IMR-90 (cell line): ENCODE data around the gene ZBTB9. TPM values are rescaled to one million over a fixed set of nuclear protein-coding genes. Genes with fewer than 3 reads are reported as not detected.

Experiments
- ATAC-seq: fragments of 200-7000 bp; cut with Tn5 transposase; 2 replicates; pipeline ENCODE4 v1.9.1; 2020; ENCODE audit warnings: low read depth, mild to moderate bottlenecking, moderate library complexity
- BruUV-seq: library from RNA; stranded (reverse); fragments of 400-500 nt; replicated peaks from 2 replicates; lab custom pipeline; 2021; lab: Mats Ljungman, UMichigan
- CTCF ChIA-PET: fragments of 300-600 bp; formaldehyde crosslinking; extraction: SDS; loops from one replicate; lab custom pipeline; 2021; ENCODE audit warnings: antibody characterized with exemption; lab: Yijun Ruan, JAX
- POLR2A ChIA-PET: fragments of 300-600 bp; sonication (Branson Sonifier 250); formaldehyde crosslinking; loops from one replicate; lab custom pipeline; 2022; ENCODE audit warnings: antibody characterized with exemption; ENCODE audit not compliant: unreplicated experiment; lab: Charles Lee
- DNase-seq: peaks from one replicate; pipeline ENCODE4 v3.0.0; 2013
- H2AFZ ChIP-seq: replicated peaks from 2 replicates; pipeline ENCODE3; 2013; ENCODE audit warnings: low read length, mild to moderate bottlenecking; ENCODE audit not compliant: poor library complexity
- H2AK5ac ChIP-seq: 2 replicates; pipeline ENCODE4 v1.6.1; 2013; ENCODE audit warnings: low read depth, low read length, inconsistent platforms
- H2AK9ac ChIP-seq: replicated peaks from 2 replicates; pipeline ENCODE3; 2013; ENCODE audit warnings: mild to moderate bottlenecking, low read depth, low read length, moderate library complexity; ENCODE audit not compliant: poor library complexity
- H2BK120ac ChIP-seq: 2 replicates; pipeline ENCODE4 v1.6.1; 2013; ENCODE audit warnings: low read depth, low read length, inconsistent platforms
- H2BK15ac ChIP-seq: 3 replicates; pipeline ENCODE4 v1.6.1; 2013; ENCODE audit warnings: low read depth, low read length, inconsistent platforms
- H2BK20ac ChIP-seq: 2 replicates; pipeline ENCODE4 v1.6.1; 2013; ENCODE audit warnings: low read depth, mild to moderate bottlenecking, inconsistent platforms, low read length, moderate library complexity
- H2BK5ac ChIP-seq: 2 replicates; pipeline ENCODE4 v1.6.1; 2013; ENCODE audit warnings: mild to moderate bottlenecking, low read depth, low read length, inconsistent platforms; ENCODE audit not compliant: poor library complexity, severe bottlenecking
- H3K14ac ChIP-seq: replicated peaks from 2 replicates; pipeline ENCODE4 v1.6.1; 2013; ENCODE audit warnings: low read depth, low read length, inconsistent platforms
- H3K18ac ChIP-seq: 2 replicates; pipeline ENCODE4 v1.6.1; 2013; ENCODE audit warnings: low read depth, low read length, control low read depth
- H3K23ac ChIP-seq: 2 replicates; pipeline ENCODE4 v1.6.1; 2013; ENCODE audit warnings: low read depth, low read length, inconsistent platforms
- H3K27ac ChIP-seq: 2 replicates; pipeline ENCODE4 v1.5.1; 2013; ENCODE audit warnings: mild to moderate bottlenecking, control low read depth, low read length; ENCODE audit not compliant: insufficient read depth
- H3K27me3 ChIP-seq: 2 replicates; pipeline ENCODE4 v1.6.1; 2013; ENCODE audit warnings: low read length; ENCODE audit not compliant: control insufficient read depth, insufficient read depth
- H3K36me3 ChIP-seq: 2 replicates; pipeline ENCODE4 v1.6.1; 2013; ENCODE audit warnings: low read length, mixed read lengths; ENCODE audit not compliant: control insufficient read depth, insufficient read depth
- H3K4ac ChIP-seq: 2 replicates; pipeline ENCODE4 v1.6.1; 2013; ENCODE audit warnings: low read depth, low read length, inconsistent platforms
- H3K4me1 ChIP-seq: 2 replicates; pipeline ENCODE4 v1.6.1; 2013; ENCODE audit warnings: low read length, mixed read lengths; ENCODE audit not compliant: control insufficient read depth, insufficient read depth
- H3K4me2 ChIP-seq: 2 replicates; pipeline ENCODE4 v1.6.1; 2013; ENCODE audit warnings: low read depth, mild to moderate bottlenecking, control low read depth, low read length, moderate library complexity
- H3K4me3 ChIP-seq: 2 replicates; pipeline ENCODE4 v1.5.1; 2013; ENCODE audit warnings: low read depth, mild to moderate bottlenecking, control low read depth, low read length, moderate library complexity; ENCODE audit not compliant: insufficient read depth
- H3K56ac ChIP-seq: 2 replicates; pipeline ENCODE4 v1.6.1; 2013; ENCODE audit warnings: low read length, inconsistent platforms; ENCODE audit not compliant: insufficient read depth; ENCODE audit errors: extremely low read depth
- H3K79me1 ChIP-seq, 2 experiments: 2 replicates each; pipeline ENCODE4 v1.6.1; 2013; ENCODE audit warnings: low read length in 2 of 2, inconsistent platforms in 1 of 2, low read depth in 1 of 2
- H3K9ac ChIP-seq: 2 replicates; pipeline ENCODE4 v1.6.1; 2013; ENCODE audit warnings: low read depth, low read length, control low read depth
- H3K9me1 ChIP-seq: 2 replicates; pipeline ENCODE4 v1.6.1; 2013; ENCODE audit warnings: low read length, inconsistent platforms; ENCODE audit not compliant: insufficient read depth
- H3K9me3 ChIP-seq: 2 replicates; pipeline ENCODE4 v1.6.1; 2013; ENCODE audit warnings: low read length; ENCODE audit not compliant: control insufficient read depth, insufficient read depth
- H4K20me1 ChIP-seq: 2 replicates; pipeline ENCODE4 v1.6.1; 2013; ENCODE audit warnings: low read length, inconsistent platforms; ENCODE audit not compliant: insufficient read depth
- H4K5ac ChIP-seq: 2 replicates; pipeline ENCODE4 v1.6.1; 2013; ENCODE audit warnings: mild to moderate bottlenecking, low read depth, low read length, control low read depth
- H4K8ac ChIP-seq, 2 experiments: 2 replicates each; pipeline ENCODE4 v1.6.1; 2013; ENCODE audit warnings: low read depth in 2 of 2, low read length in 2 of 2, control low read depth in 1 of 2, inconsistent platforms in 1 of 2
- H4K91ac ChIP-seq: 2 replicates; pipeline ENCODE4 v1.6.1; 2013; ENCODE audit warnings: low read depth, low read length, inconsistent platforms; ENCODE audit not compliant: insufficient read depth
- MAZ ChIP-seq: IDR thresholded peaks from 2 replicates; pipeline ENCODE4 v1.6.1; 2012; ENCODE audit warnings: low read depth, mild to moderate bottlenecking, low read length, improper control_type of control experiment, moderate library complexity, borderline replicate concordance
- RAD21 ChIP-seq: IDR thresholded peaks from 2 replicates; pipeline ENCODE4 v1.6.1; 2012; ENCODE audit warnings: low read length, improper control_type of control experiment
- WGBS, 2 experiments: methylation state at CpG; one replicate each; pipeline versions ENCODE4 v1.1.5 to v1.1.7; 2013; ENCODE audit warnings: missing lambda C conversion rate in 2 of 2; ENCODE audit not compliant: insufficient read length in 1 of 2; ENCODE audit errors: extremely low coverage in 2 of 2; 5-methylcytosine and 5-hydroxymethylcytosine counted together
- dilution Hi-C: fragments of 300-500 bp; cut with HindIII; formaldehyde crosslinking; loops from one replicate; pipeline ENCODE4 v1.14.3; 2018; ENCODE audit warnings: low sequenced_read_pairs; ENCODE audit not compliant: unreplicated experiment
- in situ Hi-C: fragments of 300-500 bp; cut with MboI; formaldehyde crosslinking; loops from 3 replicates; pipeline ENCODE4 v1.14.3; 2019; ENCODE audit warnings: low sequenced_read_pairs, inconsistent platforms, mixed read lengths
- intact Hi-C: fragments of 100-400 bp; cut with micrococcal nuclease; formaldehyde crosslinking; loops from 2 replicates; pipeline ENCODE4 v1.10.0; 2022
- polyA plus RNA-seq, 3 experiments: library from polyadenylated mRNA; depleted of rRNA; stranded (reverse); fragments of >200 nt; gene quantifications; 2 replicates each; pipeline ENCODE4 v1.2.3, GENCODE V29; 2012; ENCODE audit warnings: low replicate concordance in 1 of 3
- total RNA-seq: library from RNA; depleted of rRNA; stranded (reverse); fragments of >200 nt; gene quantifications from 2 replicates; pipeline ENCODE4 v1.2.3, GENCODE V29; 2012

The ZBTB9 gene
- total and polyA plus RNA-seq, 2 of the 4 experiments (the other 2 are of a cell fraction), result 5.4 to 5.9 TPM

- ATAC-seq, result peak; percentile 45
Observed at GRCh38 chr6:33419580-33420490, 34.5 kb upstream of the ZBTB9 start, which contains the start of gene SYNGAP1. SYNGAP1 (plus strand) TSS chr6:33420065; CDS start chr6:33420265, 200 bp downstream.

More at GRCh38 chr6:33419580-33420490, 34.5 kb upstream of the ZBTB9 start, which contains the start of gene SYNGAP1:
- Histone ChIP-seq H2AK9ac (peak within 1 kb of the TSS; percentile 99), H3K56ac (peak within 1 kb of the TSS; percentile 94), H3K18ac (peak within 1 kb of the TSS; percentile 97), H3K79me1 (peaks cover 30 to 90% of the 10 kb centered on the region in 2 experiments), H4K91ac (peak within 1 kb of the TSS; percentile 96), H3K27me3 (no peaks in the 10 kb centered on the region), H3K14ac (peak within 1 kb of the TSS; percentile 85), H3K9me1 (peaks cover 18% of the 10 kb centered on the region), H3K27ac (peak within 1 kb of the TSS; percentile 79), H3K4ac (peak within 1 kb of the TSS; percentile 97), H2BK5ac (peak within 1 kb of the TSS; percentile 93), H2AFZ (peak within 1 kb of the TSS; percentile 85), H2BK120ac (peak within 1 kb of the TSS; percentile 93), H3K23ac (peak within 1 kb of the TSS; percentile 90; the same call in 1 of the 2 replicates), H4K8ac (peak within 1 kb of the TSS; percentile 97), H2BK20ac (peak within 1 kb of the TSS; percentile 60), H3K36me3 (peaks cover 32% of the 10 kb centered on the region), H3K9me3 (no peaks in the 10 kb centered on the region), H3K9ac (peak within 1 kb of the TSS; percentile 94), H2BK15ac (peak within 1 kb of the TSS; percentile 98), H2AK5ac (peak within 1 kb of the TSS; percentile 97), H3K4me1 (peaks cover 28% of the 10 kb centered on the region), H4K5ac (peak within 1 kb of the TSS; percentile 88), H3K4me3 (peak within 1 kb of the TSS; percentile 65), H4K20me1 (peaks cover 19% of the 10 kb centered on the region), H3K4me2 (peak within 1 kb of the TSS; percentile 99)
- ChIA-PET POLR2A (no interaction called here), CTCF (interaction anchor here (0.6 kb wide), 1 partner anchor 1786 kb away, joined by 3 read pairs; no protein-coding TSS in a partner anchor)
- in situ Hi-C loops, result no loop called here
- 0% methylated on average over 9 of the region's 22 CpGs; no CpG with 5 or more reads in 1 of the 2 experiments for WGBS, 2 experiments
- DNase-seq, result peak; percentile 64
- dilution Hi-C loops, result no loop called here
- TF ChIP-seq RAD21 (no peak), MAZ (peak; percentile 90; the same call in 1 of the 2 replicates)
- BruUV-seq, result no TSS peak
- intact Hi-C loops, result loop anchor here (2.0 to 5.0 kb wide), 3 partner anchors 29 to 123 kb away; partner anchors contain the start of genes KIFC1, RGL2 and TAPBP
